NCI-H1105 (cell line): ENCODE results near the gene THOC7.

ENCODE experiments used
- DNase-seq: peaks from one replicate; lab custom pipeline; 2025; lab: John Stamatoyannopoulos, UW

Gene THOC7

GRCh38 chr3:63845215-63845614 is 18.4 kb downstream of the THOC7 start:
- DNase-seq: no peak

DNA sequence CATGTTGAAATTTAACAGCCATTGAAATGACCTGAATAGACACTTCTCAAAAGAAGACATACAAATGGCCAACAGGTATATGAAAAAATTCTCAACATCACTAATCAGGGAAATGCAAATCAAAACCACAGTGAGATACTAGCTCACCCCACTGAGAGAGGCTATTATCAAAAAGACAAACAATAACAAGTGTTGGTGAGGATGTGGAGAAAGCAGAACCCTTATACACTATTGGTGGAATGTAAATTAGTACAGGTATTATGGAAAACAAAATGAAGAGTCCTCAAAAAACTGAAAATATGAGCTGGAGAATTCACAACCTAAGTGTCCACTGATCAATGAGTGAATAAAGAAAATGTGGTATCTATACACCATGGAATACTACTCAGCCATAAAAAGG is 21.5 kb downstream of the THOC7 start:
- DNase-seq: no peak

- no peak for DNase-seq
Observed at GRCh38 chr3:63841704-63842103, 21.9 kb downstream of the THOC7 start.

DNA sequence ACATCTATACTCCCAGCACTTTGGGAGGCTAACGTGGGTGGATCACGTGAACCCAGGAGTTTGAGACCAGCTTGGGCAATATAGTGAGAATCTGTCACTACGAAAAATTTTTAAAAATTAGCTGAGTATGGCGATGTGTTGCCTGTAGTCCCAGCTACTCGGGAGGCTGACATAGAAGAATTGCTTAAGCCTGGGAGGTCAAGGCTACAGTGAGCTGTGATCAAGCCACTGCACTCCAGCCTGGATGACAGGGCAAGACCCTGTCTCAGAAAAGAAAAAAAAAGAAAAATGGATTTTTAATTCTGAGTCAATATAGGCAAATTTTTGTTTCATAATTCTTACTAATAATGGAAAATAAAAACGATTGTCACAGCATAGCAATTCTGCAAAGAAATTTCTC is 31.2 kb downstream of the THOC7 start:
- DNase-seq: no peak

DNA sequence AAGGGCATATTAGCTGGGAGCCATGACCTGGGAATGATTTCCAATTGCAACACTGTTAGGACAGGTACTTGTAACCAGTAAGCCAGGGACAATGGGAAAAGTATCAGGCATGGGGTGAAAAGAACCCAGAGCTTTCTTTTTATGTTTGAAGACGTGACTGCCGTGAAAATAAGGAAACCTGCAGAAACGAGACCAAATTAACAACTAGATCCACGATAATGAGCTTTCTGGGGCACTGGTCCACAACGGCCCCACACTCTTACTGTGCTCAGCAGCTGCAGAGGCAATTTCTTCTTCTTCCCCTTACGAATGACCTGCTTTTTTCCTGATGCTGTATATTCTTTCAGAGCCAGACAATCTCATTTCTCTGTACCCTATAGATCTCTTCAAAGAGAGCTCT is 33.1 kb downstream of the THOC7 start:
- DNase-seq: no peak

DNA sequence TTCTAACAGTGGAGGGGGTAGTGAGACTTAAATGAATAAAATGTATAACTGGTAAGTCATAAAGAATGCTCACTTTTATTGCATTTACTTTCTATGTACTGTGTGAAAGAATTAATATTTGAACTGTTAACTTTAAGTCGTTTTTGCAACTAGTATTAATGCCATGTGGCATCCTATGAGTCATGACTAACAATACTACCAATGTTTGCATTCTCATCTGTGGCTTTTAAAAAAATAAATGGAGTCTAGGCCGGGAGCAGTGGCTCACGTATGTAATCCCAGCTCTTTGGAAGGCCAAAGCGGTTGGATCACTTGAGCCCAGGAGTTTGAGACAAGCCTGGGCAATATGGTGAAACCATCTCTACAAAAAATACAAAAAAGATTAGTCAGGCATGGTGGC is 39.3 kb downstream of the THOC7 start:
- no peak for DNase-seq

DNA sequence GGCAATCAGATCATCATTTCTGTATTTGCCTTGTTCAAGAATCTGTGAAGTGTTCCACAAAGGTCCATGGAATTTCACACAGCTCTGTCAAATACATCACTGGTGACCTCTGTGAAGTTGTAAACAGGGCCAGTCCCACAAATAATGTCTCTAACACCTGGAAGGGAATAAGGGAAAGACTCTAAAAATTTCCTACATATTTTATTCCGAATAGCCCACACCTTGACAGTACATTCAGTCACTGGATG is 44.5 kb downstream of the THOC7 start, which contains the start of gene C3orf49:
Gene C3orf49, plus strand, starts transcription at position 149 of the 248 bp plus-strand sequence. CDS start 173 bp downstream, outside the sequence.
- DNase-seq: no peak

- peak; percentile 37 for DNase-seq
Observed at GRCh38 chr3:63818282-63819150, 45.1 kb downstream of the THOC7 start.

GRCh38 chr3:63817225-63817624 is 46.4 kb downstream of the THOC7 start:
- DNase-seq: no peak

DNA sequence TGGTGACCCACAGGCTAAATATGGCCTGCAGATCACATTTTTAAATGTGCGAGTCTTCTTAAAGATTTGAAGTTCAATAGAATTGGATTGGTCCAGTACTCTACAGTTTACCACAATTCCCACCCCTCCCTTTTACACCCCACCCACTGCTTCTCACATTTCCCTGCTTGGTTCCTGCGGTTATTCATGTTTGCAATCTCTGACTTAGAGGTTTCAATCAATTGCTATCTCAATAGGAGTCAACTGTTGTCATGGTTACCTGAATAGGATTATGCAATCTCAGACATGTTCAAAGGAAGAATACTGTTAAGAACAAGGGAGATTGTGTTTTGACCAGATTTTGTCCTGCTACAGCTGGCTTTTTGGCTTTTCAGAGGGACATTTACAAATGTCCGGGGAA is 49.4 kb downstream of the THOC7 start:
- DNase-seq: no peak

GRCh38 chr3:63809607-63810006 is 54.0 kb downstream of the THOC7 start:
- no peak for DNase-seq

DNA sequence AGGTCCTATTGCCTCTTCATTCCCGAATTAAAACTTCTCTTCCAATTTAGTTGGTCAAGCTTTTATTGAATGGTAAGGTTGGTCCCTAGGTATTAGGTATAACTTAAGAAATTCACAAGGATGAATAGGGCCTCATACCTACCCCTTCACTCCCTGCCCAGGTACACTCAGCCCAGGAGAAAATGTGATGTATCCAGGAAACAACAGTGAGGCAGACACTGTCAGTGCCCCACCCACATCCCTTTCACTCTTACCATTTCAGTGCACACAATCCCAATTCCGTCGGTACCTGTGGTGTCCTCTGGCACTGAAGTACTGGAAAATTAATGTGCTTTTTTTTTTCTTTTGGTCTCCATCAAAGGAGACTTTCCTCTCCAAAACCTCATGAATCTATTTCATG is 55.0 kb downstream of the THOC7 start:
- DNase-seq: no peak

- DNase-seq: no peak
Observed at GRCh38 chr3:63807961-63808565, 55.5 kb downstream of the THOC7 start.

- DNase-seq: no peak
Observed at GRCh38 chr3:63803911-63804310, 59.7 kb downstream of the THOC7 start.

- DNase-seq: no peak
Observed at GRCh38 chr3:63800097-63800496, 63.5 kb downstream of the THOC7 start.

GRCh38 chr3:63798949-63799348 is 64.7 kb downstream of the THOC7 start:
- DNase-seq: no peak

- no peak for DNase-seq
Observed at GRCh38 chr3:63798544-63798943, 65.1 kb downstream of the THOC7 start.

DNA sequence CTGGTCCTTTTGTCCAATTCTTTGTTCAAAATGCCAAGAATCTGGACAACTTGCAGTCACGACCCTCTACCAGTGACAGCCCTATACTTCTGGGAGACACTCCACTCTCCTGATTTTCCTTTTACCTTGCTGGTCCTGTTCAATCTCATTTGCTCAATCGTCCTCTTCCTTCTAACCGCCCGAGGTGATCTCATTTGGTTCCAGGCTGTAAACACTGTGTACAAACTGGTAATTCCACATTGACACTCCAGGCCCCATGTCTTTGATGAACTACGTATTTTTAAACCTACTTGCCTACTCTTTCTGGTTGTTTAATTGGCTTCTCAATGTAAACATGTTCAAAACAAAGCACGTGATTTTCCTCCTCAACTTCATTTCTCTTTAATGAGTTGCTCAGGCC is 68.2 kb downstream of the THOC7 start:
- no peak for DNase-seq

DNA sequence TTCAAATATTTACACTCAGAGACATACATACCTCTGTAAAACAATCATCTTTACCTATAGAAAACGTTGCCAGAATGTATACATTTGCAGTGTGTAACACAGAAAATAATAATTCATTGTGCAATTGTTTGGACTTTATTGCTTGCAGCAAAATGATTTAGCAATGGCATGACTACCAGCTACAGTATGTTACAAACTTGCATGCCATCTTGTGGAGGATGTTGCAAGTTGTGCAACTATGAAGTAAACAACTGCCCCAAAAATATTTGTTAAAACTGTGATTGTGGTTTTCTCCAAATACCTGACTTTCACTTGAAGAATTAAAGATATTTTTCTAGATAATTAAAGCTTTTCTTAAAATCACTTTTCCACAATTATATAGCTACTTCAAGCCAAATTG is 71.6 kb downstream of the THOC7 start:
- no peak for DNase-seq
